Measurements from ENCODE around the gene MYO19.
"Not testable (repeated sequence)": the region's sequence is repeated elsewhere in the genome, so short reads cannot be mapped to it uniquely, and the experiment has no call there.

Gene MYO19

GRCh38 chr17:36459601-36460000 is 75.1 kb downstream of the MYO19 start:
- no peak for DNase-seq

- no peak for DNase-seq
Measured at GRCh38 chr17:36459045-36459444, 75.6 kb downstream of the MYO19 start.

DNA sequence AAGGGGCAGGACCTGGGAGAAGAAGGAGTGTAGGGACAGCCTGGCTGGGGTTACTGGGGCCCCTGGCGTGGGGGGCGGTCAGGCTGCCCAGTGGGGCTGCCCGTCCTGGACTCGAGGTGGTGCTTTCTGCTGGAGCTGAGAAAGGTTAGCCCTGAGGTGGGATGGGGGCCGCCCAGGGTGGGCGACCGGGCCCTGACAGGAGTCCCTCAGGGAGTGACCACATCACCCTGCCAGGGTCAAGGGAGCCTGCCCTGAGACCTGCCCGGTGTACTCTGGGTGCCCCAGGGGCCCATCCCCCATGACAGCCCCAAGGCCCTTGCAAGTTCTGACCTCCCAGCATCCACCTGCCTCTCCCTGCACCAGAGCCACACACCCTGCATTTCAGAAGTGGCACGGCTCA is 77.0 kb downstream of the MYO19 start:
- DNase-seq, result not testable (repeated sequence)

- DNase-seq, result not testable (repeated sequence)
Measured at GRCh38 chr17:36452888-36453287, 81.8 kb downstream of the MYO19 start.

- DNase-seq, result not testable (repeated sequence)
Measured at GRCh38 chr17:36449997-36450396, 84.7 kb downstream of the MYO19 start.

Measured in bone marrow (tissue), 2 donors.